ENCODE data around the gene VEPH1.

Gene VEPH1

DNA sequence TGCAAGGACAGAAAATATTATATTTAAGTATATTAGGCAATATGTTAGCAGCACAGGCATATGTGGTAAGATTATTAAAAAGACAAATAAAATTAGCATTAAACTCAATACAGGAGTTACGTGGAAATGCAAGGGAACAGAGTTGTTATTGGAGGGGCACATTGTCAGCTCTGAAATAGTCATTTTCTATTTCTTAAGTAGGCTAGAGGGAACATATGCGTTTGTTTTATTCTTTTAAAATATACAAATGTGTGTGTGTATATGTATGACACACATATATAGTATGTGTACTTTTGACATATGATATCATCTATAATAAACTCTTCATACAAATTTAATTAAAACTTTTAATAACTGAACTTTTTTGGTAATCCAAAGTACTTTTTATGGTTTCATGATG, 22.8 kb upstream of the VEPH1 start:
- in situ Hi-C loops (cut with MboI; ENCODE audit: low sequenced_read_pairs): no loop called here

DNA sequence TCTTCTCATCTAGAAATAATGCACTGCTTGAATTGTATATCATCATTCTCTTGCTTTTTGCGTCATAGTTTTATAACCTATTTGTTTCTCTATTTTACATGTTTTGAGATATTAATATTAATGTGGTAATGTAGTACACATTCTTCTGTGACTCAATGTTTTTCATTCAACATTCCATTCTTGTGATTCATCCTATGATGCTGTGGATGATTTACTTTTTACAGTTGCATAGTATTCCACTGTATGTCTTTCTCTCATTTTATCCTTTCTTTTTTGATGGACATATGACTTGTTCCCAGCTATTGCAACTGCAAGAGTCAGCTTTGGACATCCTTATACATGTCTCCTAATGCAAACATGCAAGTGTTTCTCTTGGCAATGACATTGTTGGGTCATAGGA, 20.6 kb upstream of the VEPH1 start:
- in situ Hi-C loops (cut with MboI; ENCODE audit: low sequenced_read_pairs): no loop called here

DNA sequence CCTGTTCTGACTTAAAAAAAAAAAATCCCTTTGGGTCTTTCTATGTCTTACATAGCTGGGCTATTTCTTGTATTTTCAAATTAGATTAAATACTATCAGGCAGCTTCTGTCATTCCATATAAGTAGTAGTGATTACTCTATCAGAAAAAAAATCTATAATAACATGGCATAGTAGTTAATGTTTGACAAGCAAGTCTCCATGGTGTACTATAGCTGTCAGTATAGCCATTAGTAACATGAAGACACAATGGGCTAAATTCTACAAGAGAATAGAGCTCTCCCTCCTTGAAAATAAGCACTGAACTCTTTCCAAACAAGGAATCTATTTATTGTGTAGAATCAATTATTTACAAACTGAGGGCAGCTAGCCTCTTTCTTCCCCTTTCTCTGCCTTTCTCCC, 19.4 kb upstream of the VEPH1 start:
- in situ Hi-C loops (cut with MboI; ENCODE audit: low sequenced_read_pairs): no loop called here

DNA sequence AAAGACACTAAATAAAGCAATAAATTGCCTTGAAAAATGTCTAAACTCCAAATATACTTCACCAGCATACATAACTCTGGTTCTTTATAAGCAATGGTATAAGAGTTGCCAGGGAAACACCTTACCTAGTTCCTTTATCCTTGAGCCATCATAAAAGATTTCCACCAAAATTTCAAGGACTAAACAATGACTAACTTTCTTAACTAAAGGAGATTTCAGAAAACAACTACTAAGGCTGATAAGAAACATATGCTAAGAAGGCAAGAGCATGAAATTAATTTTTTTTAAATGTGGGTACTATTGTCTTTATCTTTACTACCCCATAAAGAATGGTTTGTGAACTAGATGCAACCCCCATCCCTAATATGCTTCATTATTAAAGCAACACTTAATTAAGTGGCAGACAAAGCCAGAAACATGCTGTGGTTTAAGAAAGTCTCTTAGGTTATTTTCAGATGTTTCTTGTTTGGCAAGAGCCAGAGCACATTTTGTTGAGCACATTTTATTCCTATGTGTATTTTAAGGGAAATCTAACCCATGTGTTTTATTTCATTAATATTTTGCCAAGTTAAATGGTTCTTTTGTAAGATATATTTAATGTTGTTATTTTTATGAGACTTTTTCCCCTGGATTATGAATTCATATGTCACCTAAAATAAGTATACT, 17.4 kb upstream of the VEPH1 start:
- in situ Hi-C loops (cut with MboI; ENCODE audit: low sequenced_read_pairs): no loop called here

DNA sequence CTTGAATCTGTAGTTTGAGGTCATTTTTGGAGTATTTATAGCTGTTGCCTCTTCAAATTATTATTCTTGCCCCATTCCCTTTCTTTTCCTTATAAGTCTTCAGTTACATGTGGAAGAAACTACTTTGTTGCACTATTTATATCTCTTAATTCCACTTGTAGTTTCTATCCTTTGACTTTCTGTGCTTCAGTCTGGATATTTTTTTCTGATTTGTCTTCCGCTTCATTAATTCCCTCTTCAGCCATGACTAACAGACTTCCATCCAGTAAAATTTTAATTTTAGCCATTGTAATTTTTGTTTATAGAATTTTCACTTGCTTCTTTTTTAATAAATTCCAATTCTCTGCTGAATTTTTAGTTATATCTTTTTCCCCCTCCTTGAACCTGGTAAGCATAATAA, 15.7 kb upstream of the VEPH1 start:
- in situ Hi-C loops (cut with MboI; ENCODE audit: low sequenced_read_pairs): no loop called here

DNA sequence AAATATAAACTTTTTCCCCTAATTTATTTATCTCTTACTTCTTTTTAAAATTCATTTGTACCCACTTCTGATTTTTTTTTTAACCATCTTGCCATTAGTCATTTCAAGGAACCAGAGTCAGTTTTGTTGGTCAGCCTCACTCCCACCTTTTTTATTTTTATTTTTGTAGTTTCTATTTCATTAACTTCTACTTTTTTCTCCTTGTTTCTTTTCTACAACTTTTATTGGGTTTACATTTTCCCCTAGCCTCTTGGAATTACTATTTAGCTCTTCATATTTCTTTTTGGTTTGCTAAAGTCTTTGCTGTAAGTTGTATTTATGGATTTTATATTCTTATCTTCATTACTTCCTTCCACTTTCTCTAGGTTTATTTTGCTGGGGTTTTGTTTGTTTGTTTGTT, 13.7 kb upstream of the VEPH1 start:
- in situ Hi-C loops (cut with MboI; ENCODE audit: low sequenced_read_pairs): no loop called here

DNA sequence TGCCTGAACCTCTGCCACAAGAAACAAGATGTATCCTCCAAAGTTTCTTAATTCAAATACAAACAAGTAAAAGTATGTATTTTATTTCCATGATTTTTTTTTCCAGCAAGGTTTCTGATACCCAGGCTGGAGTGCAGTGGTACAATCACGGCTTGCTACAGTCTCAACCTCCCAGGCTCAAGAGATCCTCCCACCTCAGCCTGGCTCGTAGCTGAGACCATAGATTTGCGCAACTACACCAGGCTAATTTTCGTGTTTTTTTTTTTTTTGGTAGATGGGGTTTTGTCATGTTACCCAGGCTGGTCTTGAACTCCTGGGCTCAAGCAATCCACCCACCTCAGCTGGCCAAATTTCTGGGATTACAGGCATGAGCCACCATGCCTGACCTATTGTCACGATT, 12.2 kb upstream of the VEPH1 start:
- in situ Hi-C loops (cut with MboI; ENCODE audit: low sequenced_read_pairs): no loop called here

DNA sequence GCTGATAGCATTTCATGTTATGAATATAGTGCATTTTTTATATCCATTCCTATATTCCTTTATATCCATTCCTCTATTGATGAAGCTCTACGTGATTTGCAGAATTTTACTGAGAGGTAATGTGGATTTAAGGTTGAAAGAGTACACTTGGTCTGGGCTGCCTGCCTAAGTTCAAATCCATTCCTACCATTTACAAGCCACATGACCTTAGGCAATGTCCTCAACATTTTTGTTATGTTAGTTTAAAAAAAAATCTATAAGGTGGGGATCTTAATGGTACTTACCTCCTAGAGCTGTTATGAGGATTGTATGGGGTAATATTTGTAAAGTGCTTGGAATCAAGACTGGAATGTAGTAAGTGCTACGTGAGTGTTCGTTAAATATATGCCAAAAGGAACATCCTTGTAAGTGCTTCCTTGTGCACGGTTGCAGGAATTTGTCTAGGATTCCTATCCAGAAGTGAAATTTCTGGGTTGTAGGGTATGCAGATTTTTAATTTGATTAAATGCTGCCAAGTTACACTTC, 11.2 kb upstream of the VEPH1 start:
- in situ Hi-C loops (cut with MboI; ENCODE audit: low sequenced_read_pairs): no loop called here

DNA sequence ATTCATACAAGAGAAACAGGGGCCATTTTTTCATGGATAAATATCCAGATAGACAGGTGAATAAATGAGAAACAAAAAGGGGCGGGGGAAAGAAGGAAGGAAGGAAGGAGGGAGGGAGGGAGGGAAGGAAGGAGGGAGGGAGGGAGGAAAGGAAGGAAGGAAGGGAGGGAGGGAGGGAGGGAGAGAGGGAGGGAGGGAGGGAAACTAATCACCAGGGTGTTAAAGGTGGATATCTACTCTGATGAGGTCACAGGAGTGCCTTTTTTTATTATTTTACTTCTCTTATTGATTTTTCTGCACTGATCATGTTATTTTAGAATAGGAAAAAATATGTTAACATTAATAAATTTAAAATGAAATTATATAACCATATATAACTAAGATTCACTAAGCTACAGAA, 10.4 kb upstream of the VEPH1 start:
- in situ Hi-C loops (cut with MboI; ENCODE audit: low sequenced_read_pairs): no loop called here

DNA sequence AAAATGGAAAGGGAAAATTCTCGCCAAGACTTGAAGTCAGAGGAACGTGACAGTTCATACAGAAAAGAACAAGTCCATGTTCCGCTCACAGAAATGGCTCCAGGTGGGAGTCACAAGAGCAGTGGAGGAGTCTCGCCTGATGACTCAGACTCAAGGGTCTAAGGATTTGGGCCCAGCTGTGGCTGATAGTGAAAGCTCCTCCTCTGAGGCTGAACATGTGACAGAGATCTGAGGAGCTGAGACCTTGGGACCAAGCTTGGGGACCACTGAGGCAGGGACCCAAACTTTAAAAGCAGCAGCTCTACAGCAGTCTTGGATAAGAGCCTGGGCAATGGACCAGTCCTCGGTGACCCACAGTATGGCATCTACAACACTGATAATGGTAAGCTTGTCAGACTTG, 9.3 kb upstream of the VEPH1 start:
- in situ Hi-C loops (cut with MboI; ENCODE audit: low sequenced_read_pairs): no loop called here

DNA sequence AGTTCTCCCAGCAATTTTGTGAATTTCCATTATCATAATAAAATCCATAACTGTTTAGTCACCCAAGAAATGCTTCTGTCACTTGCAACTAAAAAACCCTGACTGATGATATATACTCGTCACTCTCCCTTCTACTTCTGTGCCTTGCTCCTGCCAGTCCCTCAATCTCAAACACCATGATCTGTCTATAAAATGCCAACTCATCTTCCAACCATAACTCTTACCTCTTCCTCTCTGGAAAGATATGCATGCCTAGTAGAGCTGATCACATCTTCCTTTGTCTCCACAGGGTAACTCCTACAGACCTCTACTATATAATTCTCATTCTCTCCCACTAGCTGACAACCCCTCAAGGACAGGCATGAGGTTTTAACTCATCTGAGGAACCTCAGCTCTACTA, 5.2 kb upstream of the VEPH1 start:
- in situ Hi-C loops (cut with MboI; ENCODE audit: low sequenced_read_pairs): no loop called here

DNA sequence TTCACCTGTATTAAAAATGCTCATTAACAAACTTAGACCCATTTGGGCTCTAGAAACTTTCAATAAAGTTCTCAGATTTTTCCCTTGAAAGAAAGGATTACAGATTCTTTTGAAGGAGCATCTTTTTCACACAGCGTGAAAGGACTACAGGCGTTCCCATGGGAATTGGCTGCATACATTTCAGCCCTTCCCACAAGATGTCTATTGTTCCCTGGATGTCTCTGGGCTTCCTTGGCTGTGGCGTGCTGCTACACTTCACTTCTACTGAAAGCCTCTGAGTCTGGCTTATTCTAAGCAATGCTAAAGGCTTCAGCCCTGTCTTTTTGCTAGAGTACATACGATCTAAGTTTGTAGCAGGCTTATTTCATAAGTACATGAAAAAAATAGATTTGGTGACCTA, 1.4 kb downstream of the VEPH1 start:
- in situ Hi-C loops (cut with MboI; ENCODE audit: low sequenced_read_pairs): no loop called here

DNA sequence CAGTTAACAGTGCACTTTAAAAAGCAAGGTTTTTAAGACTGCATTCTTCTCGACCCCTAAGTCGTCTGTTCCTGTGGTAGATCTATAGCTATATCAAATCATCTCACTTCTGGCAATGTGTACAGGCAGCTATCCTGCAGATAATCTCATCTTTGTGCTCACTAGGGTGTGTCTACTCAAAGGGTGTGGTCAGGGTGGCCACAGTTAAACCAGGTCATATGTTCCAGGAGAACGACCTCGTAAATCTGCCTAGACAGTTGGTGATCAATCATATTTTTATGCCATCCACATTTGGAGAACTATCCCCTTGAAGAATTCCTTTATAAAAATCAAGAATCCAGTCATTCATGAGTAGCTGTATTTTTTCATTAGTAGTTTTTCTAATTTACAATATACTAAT, 3.0 kb downstream of the VEPH1 start:
- in situ Hi-C loops (cut with MboI; ENCODE audit: low sequenced_read_pairs): no loop called here

DNA sequence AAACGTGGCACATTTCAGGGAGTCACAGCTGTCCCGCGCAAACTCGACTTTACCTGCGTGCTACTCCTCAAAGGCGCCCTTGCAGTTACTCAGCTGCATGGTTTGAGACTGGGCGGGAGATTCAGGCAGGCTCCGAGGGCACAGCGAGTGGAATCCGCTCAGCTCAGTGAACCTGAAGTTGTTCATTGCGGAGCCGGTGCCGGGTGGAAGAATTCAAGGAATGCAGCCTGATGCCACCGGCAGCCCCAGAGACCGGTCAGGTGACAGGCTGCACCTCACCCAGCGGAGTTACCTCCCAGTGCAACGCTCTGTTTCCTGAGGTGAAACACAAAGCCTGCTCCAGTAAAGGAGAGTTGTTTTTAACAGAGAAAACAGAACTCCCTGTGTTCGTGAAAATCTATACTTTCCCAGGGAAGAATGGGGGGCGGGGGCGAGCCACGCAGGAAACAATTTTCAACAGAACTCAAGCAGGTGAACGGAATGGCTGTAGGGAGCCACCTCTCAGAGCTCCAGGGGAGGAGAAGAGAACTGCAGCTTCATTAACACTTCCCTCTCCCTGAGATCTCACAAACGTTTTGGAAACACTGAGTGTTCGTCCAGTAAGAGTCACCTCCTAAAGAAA, 3.8 kb downstream of the VEPH1 start:
- in situ Hi-C loops (cut with MboI; ENCODE audit: low sequenced_read_pairs): no loop called here

DNA sequence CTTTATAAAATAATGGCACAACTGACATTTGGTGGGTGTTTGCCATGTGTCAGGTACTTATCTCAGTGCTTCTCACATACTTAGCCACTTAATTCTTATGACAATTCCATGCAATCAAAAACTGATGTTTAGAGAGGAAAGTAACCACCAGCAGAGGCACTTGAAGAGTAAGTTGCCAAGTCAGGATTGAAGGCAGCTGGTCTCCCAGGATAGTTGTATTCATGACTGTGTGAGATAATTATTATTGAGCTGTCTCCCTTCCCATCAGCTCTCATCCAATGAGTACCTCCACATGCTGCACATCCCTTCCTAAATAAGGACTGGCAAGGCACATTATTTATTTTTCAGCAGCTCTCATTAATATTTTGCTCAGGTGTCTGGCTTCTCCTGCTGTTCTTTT, 4.8 kb downstream of the VEPH1 start:
- in situ Hi-C loops (cut with MboI; ENCODE audit: low sequenced_read_pairs): no loop called here

DNA sequence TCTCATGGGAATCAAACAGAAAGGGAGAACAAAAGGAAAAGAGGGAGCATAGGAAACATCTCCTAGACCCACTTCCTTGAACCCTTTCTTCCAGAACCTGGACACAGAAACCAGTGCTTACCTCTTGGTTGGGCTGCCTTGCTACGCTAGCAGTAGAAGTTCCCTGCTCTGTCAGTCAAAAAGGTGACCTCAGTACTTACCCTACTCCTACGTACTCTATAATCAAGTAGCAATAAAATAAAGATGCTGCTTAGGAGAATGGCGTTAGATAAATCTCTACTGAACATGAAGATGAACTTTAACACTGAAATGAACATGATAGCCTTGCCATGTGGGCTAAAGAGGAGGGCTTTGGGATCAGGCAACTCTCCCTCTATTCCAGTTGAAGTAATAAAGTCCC, 7.4 kb downstream of the VEPH1 start:
- in situ Hi-C loops (cut with MboI; ENCODE audit: low sequenced_read_pairs): no loop called here

DNA sequence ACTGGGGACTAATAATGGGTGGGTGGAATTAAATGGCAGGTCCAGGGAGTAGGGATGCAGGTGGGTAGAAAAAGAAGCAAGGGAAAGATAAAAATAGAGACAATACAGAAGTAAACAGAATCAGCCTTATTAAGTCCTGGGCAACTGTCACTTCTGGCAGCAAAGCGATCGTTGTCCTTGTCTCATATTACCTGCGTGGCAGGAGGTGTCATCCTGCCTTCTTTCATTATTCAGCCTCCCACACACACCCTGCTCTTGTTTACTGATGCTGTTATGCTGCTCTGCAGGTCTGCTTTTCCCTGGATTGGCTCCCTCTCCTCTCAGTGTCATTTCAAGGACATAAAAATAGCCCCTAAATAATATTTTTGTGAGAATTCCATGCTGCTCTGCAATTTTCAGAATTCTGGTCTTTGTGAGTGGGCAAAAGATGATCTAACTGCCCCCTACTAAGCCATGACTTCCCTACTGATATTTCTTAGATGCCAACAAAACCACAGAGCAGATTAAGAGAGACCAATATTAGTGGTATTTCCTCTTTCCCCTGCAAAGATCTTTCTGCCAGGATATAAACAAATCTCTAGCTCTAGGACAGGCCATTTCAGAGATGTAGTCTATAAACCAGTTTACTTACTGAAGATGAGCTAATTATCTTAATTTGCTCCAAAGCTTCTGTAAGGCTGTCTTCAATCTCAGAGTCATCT, 8.5 kb downstream of the VEPH1 start:
- in situ Hi-C loops (cut with MboI; ENCODE audit: low sequenced_read_pairs): no loop called here

DNA sequence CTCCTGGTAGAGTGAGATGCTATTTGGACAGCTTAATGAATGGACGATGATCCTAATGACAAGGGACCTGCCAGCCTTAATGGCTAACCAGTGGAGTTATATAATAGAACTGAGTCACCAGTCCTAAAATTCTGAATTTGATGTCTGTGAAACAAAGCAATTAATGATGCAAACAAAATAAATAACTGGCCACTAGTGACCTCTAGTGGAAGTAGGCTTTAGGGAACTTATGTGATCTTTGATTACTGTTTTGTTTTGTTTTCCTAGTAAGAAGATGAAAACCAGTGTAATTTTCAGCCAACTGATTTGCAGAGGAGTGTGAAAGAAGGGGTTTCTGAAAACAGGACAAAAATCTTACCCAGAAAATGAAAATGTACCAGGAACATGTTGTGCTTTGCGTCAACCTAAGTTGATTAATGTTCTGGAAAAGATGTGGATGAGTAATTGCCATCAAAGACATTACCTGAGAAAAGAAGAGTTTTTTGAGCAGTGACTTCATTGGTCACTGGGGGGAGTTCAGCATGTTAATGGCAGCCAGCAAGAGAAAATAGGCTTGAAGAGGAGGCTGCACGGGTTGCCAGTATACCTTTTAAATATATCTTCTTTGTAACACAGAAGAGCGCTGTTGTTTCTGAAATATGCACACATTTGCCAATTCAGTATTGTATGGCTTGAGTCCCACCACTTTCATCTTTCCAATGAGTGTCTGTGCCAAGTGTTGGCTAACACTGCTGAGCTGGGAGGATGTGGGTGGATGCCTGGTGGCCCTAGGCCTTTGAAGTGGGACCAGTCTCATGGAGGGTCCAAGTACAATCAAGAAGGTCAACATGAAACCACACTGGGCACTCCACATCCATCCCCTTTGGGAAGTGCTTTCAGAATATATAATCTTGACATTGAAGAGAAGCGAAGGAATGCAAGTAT, 9.3 kb downstream of the VEPH1 start:
- in situ Hi-C loops (cut with MboI; ENCODE audit: low sequenced_read_pairs): no loop called here

DNA sequence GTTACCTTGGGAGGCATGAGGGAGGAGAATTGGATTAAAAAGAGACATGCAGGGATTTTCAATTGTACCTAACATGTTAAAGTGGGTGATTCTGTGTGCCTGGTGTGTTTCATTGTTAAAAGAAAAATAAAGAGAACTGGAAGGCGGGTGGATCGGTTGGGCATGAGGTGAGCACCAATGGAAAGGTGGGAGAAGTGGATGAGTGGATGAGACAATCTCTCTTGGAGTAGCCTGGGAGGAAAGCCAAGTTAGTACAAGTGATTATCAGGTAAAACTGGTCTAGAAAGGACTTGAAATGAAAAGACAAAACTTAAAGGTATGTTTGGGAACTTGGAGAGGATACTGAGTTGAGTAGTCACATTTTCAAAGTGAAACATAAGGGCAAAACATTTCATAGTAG, 12.1 kb downstream of the VEPH1 start:
- in situ Hi-C loops (cut with MboI; ENCODE audit: low sequenced_read_pairs): no loop called here

DNA sequence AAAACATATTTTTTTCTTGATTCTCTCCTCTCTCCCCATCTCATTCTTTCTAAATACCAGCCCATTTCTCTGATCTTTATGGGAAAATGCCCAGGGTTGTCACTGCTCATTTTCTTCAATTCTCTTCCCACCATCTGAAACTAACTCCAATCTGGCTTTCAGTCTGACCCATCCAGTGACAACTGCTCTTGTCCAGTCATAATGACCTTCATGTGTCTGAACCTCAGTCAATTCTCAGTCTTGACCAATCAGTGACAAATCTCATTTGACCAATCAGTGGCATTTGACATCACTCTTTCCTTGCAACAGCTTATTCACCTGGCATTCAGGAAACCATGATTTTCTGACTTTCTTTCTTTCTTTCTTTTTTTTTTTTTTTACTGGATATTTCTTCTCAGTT, 15.1 kb downstream of the VEPH1 start:
- in situ Hi-C loops (cut with MboI; ENCODE audit: low sequenced_read_pairs): no loop called here

DNA sequence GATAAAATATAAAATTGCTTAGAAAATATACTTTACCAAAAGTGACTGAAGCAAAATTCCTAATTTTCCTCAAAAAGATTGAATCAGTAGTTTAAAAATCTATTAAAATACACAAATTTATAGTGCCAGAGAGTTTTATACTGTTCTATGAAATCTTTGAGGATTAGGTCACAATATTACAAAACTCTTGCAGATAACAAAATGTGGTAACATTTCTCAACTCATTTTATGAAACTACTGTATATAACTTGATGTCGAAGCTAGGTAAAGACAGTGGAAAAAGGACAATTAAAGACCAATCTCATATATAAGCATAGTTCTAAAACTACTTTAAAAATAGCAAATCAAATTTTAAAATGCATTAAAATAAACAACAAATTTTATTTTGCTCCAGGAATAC, 15.9 kb downstream of the VEPH1 start:
- in situ Hi-C loops (cut with MboI; ENCODE audit: low sequenced_read_pairs): no loop called here
